Ishikawa (cell line): ENCODE measurements around the gene BDKRB2.

Experiments used
- CEBPB ChIP-seq: IDR thresholded peaks from 2 replicates; pipeline ENCODE4 v1.6.1; 2012
- CREB1 ChIP-seq: IDR thresholded peaks from 2 replicates; pipeline ENCODE4 v1.6.1; 2012; ENCODE audit warnings: low read depth
- EGR1 ChIP-seq: IDR thresholded peaks from 2 replicates; pipeline ENCODE4 v1.6.1; 2012
- EP300 ChIP-seq: IDR thresholded peaks from 2 replicates; pipeline ENCODE4 v1.6.1; 2012; ENCODE audit warnings: borderline replicate concordance
- FOXM1 ChIP-seq: IDR thresholded peaks from 2 replicates; pipeline ENCODE4 v1.6.1; 2012; ENCODE audit warnings: low read depth, borderline replicate concordance
- NFIC ChIP-seq: IDR thresholded peaks from 2 replicates; pipeline ENCODE4 v1.6.1; 2012
- RAD21 ChIP-seq: IDR thresholded peaks from 2 replicates; pipeline ENCODE4 v1.6.1; 2012; ENCODE audit warnings: low read depth
- REST ChIP-seq: IDR thresholded peaks from 2 replicates; pipeline ENCODE4 v1.6.1; 2012; ENCODE audit warnings: low read depth, mild to moderate bottlenecking
- TAF1 ChIP-seq: IDR thresholded peaks from 2 replicates; pipeline ENCODE4 v1.6.1; 2012; ENCODE audit warnings: low read depth, mild to moderate bottlenecking
- TCF12 ChIP-seq: IDR thresholded peaks from 2 replicates; pipeline ENCODE4 v1.6.1; 2012; ENCODE audit warnings: low read depth
- TEAD4 ChIP-seq: IDR thresholded peaks from 2 replicates; pipeline ENCODE4 v1.6.1; 2012
- USF1 ChIP-seq: IDR thresholded peaks from 2 replicates; pipeline ENCODE4 v1.6.1; 2012
- YY1 ChIP-seq: IDR thresholded peaks from 2 replicates; pipeline ENCODE4 v1.6.1; 2012; ENCODE audit warnings: low read depth
- ZBTB7A ChIP-seq: IDR thresholded peaks from 2 replicates; pipeline ENCODE4 v1.6.1; 2012; ENCODE audit warnings: low read depth
- TF ChIP-seq, protein P1 (sequence below): IDR thresholded peaks from 2 replicates; pipeline ENCODE4 v1.6.1; 2012

BDKRB2 gene

GRCh38 chr14:96261053-96261452, 56.4 kb downstream of the BDKRB2 start:
- TF ChIP-seq NFIC (no peak), REST (no peak), CREB1 (no peak), FOXM1 (no peak), TAF1 (no peak), USF1 (no peak), RAD21 (no peak), EGR1 (no peak), CEBPB (no peak), ZBTB7A (no peak), TCF12 (no peak), YY1 (no peak), EP300 (no peak), TEAD4 (no peak)
- TF ChIP-seq, protein P1, sequence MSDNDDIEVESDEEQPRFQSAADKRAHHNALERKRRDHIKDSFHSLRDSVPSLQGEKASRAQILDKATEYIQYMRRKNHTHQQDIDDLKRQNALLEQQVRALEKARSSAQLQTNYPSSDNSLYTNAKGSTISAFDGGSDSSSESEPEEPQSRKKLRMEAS: no peak

- TF ChIP-seq TEAD4: no peak
- no peak for TF ChIP-seq RAD21
- TF ChIP-seq YY1: no peak
- no peak for TF ChIP-seq CEBPB
- no peak for TF ChIP-seq NFIC
- no peak for TF ChIP-seq CREB1
- no peak for TF ChIP-seq USF1
- no peak for TF ChIP-seq REST
- TF ChIP-seq EP300: no peak
- TF ChIP-seq ZBTB7A: no peak
- TF ChIP-seq, protein P1: no peak
- no peak for TF ChIP-seq TAF1
- no peak for TF ChIP-seq FOXM1
- TF ChIP-seq TCF12: no peak
- TF ChIP-seq EGR1: no peak
These were observed 57.4 kb downstream of the BDKRB2 start for GRCh38 chr14:96261772-96262655.

- TF ChIP-seq USF1 (no peak), EGR1 (no peak), EP300 (no peak)
- TF ChIP-seq, protein P1: no peak
These were observed 58.9 kb downstream of the BDKRB2 start for GRCh38 chr14:96263347-96264199.

- TF ChIP-seq FOXM1 (no peak), RAD21 (no peak), EP300 (no peak), CREB1 (no peak), ZBTB7A (no peak), EGR1 (no peak), TEAD4 (no peak), USF1 (no peak), NFIC (no peak), REST (no peak)
These were observed 59.5 kb downstream of the BDKRB2 start for GRCh38 chr14:96264200-96264553.
